Fibroblast of mammary gland (primary cell): ENCODE measurements around the gene TBRG4.

Source experiments
- DNase-seq: peaks from one replicate; pipeline ENCODE4 v3.0.0-alpha.2; 2010; ENCODE audit warnings: low read depth
- H3K4me3 ChIP-seq: 2 replicates; pipeline ENCODE4 v1.5.1; 2011; ENCODE audit warnings: low read depth, mild to moderate bottlenecking, low read length, moderate library complexity; ENCODE audit not compliant: control insufficient read depth
- TF ChIP-seq, protein P1 (sequence below): conservative IDR thresholded peaks from 2 replicates; pipeline ENCODE4 v1.5.1; 2011; ENCODE audit warnings: low read depth, low read length, inconsistent platforms; ENCODE audit not compliant: control insufficient read depth, insufficient read depth

TBRG4 gene

DNA sequence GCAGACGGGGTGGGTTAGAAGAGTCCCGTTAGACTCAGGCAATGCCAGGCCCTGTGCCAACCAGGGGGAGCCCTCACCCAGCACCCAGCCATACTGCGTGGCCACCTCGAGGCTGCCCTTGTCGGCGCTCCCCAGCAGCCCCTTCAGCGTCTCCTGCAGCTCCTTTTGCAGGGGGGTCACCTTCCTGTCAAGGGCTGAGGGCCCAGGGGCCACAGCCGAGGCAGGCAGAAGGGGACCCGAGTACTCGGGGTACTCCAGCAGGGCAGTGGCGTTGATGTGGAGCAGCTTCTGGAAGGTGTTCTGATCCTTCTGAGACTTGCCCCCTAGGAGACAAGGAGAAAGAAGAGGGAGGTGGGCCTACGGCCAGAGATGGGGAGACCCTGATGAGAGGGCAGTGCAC lies 9.7 kb downstream of the TBRG4 start:
- TF ChIP-seq, protein P1, sequence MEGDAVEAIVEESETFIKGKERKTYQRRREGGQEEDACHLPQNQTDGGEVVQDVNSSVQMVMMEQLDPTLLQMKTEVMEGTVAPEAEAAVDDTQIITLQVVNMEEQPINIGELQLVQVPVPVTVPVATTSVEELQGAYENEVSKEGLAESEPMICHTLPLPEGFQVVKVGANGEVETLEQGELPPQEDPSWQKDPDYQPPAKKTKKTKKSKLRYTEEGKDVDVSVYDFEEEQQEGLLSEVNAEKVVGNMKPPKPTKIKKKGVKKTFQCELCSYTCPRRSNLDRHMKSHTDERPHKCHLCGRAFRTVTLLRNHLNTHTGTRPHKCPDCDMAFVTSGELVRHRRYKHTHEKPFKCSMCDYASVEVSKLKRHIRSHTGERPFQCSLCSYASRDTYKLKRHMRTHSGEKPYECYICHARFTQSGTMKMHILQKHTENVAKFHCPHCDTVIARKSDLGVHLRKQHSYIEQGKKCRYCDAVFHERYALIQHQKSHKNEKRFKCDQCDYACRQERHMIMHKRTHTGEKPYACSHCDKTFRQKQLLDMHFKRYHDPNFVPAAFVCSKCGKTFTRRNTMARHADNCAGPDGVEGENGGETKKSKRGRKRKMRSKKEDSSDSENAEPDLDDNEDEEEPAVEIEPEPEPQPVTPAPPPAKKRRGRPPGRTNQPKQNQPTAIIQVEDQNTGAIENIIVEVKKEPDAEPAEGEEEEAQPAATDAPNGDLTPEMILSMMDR = no peak
- H3K4me3 ChIP-seq = no peak overlapping the region
- no peak for DNase-seq

DNA sequence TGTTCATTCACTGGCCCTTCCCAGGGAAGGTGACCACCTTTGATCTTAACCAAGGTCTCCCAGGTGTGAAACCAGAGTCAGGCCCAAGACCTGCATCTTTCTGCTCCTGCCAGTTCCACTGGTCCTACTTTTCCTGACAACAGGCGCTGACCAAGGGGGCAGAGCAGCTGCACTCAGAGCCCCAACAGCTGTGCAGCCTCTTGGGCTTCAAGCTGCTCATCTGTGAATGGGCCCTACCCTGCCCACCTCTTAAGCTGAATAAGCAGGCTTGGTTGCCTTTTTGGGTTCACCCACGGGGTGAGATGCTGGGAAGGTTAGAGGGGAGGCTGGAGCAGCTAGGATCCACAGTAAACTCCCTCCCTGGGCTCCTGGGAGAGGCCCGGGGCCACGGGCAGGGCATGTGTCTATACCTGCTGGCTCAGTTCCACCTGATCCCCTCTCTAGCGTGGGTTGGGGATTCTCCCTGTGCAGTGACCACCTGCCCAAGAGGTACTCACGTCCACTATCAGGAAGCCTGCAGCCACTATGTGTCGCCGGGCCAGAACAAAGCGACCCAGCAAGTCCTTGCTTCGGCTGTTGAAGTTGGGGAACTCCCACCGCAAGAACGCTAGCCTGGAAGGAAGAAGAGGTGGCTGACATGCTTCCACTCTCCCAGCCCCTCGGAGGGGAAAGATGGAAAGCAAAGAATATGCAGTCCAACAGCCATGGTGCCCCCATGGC lies 10.6 kb downstream of the TBRG4 start:
- DNase-seq = no peak
- H3K4me3 ChIP-seq = no peak overlapping the region

DNA sequence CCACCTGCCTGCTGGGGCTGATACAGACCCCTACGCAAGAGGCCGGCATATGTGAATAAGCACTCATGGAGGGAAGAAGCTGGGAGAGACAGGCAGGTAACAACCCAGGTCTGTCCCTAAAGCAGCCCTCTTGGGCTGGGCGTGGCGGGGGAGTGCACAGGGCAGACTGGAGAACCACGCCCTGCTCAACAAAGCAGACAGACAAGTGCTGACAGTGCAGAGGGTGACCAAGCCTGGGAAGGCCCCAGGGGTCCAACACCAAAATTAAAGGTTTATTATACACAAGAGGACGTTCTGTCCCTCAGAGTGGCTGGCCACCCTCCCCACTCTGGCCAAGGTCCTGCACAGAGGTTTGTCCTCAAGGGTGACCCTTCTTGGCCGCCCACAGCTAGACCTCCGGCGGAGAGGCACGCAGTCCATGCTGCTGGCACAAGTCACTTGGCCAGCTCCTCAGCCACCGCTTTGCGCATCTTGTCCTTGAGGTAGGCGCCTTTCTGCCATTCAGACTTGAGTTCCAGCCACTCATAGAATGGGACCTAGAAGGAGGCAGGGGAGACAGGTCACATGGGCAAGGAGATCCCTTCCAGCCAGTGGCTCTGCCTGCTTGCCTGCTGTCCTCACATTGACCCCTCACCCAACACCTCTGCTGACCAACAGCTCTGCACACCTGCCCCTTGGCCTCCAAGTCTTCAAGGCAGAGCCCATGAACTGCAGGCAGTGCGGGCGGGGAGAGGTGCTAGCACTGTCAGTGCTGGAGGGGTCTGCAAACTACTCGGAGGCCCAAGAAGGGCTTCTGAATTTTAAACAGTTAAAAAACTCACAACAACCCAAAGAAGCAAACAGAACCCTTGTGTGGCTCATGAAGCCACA lies 11.4 kb downstream of the TBRG4 start:
- no peak for DNase-seq
- TF ChIP-seq, protein P1 = no peak
- H3K4me3 ChIP-seq = no peak overlapping the region

More for the DNA sequence above, 10.6 kb downstream of the TBRG4 start:
- TF ChIP-seq, protein P1 = no peak

DNA sequence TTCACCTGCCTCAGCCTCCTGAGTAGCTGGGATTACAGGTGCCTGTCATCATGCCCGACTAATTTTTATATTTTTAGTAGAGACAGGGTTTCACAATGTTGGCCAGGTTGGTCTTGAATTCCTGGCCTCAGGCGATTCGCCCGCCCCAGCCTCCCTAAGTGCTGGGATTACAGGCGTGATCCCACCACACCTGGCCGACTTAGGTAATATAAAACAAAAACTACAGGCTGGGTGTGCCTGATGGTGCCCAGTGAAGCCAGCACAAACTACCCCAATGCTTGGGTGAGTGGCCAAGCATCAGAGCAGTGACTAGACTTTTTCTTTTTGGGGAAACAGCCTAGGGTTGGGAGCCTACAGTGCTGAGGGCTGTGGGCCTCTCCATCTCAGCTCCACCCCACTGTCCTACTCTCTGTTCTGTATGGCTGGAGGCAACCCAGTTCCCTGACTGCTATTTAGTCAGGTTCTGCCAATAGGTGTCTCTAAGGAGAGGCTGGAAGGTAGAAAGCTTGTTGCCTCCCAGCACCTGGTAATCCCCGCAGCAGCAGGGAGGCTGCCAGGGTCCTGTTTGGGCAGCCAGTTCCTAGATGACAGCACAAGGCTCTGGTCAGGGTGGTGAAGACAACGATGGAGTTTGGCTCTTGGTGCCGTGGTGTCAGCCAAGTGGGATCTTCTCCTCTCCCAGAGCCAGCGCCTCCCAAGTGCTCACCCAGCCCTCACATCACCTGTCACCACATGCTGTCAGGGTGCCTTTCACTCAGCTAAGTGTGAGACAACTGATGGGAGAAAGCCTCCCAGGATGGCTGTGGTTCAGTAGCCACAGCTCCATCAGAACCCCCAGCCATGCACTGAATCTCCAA lies 12.3 kb downstream of the TBRG4 start:
- no peak overlapping the region for H3K4me3 ChIP-seq
- DNase-seq = no peak
- TF ChIP-seq, protein P1 = no peak

DNA sequence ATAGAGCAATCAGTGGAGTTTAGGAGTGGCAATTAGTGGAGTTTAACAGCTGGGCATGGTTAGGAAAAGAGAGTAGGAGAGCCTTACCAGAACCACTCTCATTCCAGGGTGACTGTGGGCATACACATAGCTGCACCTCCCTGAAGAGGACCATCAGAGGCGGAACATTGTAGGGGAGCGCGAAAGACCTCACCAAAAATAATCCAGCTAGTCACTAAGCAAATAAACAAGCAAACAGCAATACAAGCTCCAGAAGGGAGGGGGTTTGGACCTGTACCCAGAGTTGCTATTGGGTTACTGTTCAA lies 18.6 kb downstream of the TBRG4 start:
- TF ChIP-seq, protein P1 = no peak
- H3K4me3 ChIP-seq = no peak overlapping the region
- DNase-seq = no peak

DNA sequence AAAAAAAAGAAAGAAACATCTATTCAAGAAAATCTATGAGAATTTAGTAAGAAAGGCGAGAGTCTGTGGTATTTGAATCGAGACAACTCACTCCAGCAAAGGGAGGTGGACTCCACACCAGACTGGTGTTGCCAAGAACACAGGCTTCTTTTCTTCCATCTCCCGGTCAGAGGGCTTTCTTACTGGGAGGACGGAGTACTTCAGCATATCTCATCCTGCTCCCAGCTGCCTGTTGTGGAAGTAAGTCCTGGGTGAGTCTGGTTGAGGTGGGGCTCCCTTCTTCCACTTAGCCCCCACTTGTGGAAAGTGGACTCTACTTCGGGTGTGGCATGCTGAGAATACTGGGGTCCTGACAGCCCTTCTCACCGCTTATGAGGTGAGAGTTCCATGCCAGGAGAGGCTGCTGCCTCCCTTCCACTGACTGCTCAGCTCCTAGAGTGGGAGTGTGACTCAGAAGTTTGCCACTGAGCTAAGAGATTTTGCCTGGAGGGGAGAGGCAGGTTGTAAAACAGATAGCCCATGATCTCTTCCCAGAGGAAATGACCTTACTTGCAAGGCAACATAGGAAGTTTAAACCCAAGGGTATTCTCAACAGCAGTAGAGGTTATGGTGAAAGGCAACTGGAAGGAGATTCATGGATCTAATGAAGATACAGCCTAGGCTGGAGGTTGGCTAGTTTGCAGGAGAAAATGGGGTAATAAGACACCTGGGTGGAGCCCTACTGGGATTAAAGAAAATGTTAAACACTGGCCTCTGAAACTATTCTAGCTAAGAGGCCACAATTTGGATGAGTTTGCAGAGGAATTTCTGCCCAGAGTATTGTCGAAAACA lies 19.2 kb downstream of the TBRG4 start:
- TF ChIP-seq, protein P1 = no peak
- no peak overlapping the region for H3K4me3 ChIP-seq
- peak; percentile 37 for DNase-seq
